Measurements from ENCODE around the gene RBAK.

DNA sequence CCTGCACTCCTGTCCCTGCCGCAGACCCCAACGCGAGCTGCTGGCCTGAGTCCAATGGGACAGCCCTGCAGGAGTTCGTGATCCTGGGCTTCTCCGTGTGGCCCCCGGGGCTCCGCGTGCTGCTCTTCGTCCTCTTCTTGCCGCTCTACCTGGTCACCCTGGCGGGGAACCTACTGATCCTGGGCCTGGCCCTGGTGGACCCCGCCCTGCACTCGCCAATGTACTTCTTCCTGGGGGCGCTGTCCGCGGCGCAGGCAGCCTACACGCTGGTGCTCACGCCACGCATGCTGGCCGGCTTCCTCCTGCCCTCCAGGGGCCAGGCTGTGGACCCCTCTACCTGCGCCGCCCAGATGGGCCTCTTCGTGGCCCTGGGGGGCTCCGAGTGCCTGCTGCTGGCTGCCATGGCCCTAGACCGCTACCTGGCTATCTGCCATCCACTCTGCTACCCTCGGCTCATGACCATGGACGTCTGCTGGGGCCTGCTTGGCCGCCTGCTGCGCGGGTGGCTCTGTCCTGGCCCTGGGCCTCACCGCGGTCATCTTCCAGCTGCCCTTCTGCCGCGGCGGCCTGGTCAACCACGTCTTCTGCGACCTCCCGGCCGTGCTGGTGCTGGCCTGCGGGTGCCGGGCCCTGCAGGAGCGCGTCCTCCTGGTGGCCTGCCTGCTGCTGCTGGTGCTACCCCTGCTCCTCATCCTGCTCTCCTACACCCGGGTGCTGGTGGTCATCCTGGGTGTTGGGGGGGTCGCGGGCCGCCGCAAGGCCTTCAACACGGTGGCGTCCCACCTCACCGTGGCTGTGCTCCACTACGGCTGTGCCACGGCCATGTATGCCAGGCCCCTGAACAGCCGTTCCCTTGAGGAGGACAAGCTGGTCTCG is 71.7 kb downstream of the RBAK start:
- TF ChIP-seq, protein P1, sequence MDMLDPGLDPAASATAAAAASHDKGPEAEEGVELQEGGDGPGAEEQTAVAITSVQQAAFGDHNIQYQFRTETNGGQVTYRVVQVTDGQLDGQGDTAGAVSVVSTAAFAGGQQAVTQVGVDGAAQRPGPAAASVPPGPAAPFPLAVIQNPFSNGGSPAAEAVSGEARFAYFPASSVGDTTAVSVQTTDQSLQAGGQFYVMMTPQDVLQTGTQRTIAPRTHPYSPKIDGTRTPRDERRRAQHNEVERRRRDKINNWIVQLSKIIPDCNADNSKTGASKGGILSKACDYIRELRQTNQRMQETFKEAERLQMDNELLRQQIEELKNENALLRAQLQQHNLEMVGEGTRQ (IDR thresholded peaks at IDR 0.05; ENCODE audit: low read depth, low read length), result no peak
- TF ChIP-seq POLR2A (IDR thresholded peaks at IDR 0.05; ENCODE audit: low read depth, low read length) (no peak), MAFK (IDR thresholded peaks at IDR 0.05; ENCODE audit: low read depth, low read length) (no peak), CTCF (conservative IDR thresholded peaks at IDR 0.05; ENCODE audit: low read depth, low read length) (no peak), BHLHE40 (IDR thresholded peaks at IDR 0.05; ENCODE audit: low read depth, low read length) (no peak), CEBPB (IDR thresholded peaks at IDR 0.05; ENCODE audit: low read depth, low read length) (no peak), FOS (IDR thresholded peaks at IDR 0.05; ENCODE audit: low read depth, low read length) (no peak), MXI1 (IDR thresholded peaks at IDR 0.05; ENCODE audit: borderline replicate concordance, low read depth, low read length) (no peak), SMC3 (IDR thresholded peaks at IDR 0.05; ENCODE audit: low read depth, low read length) (no peak), RFX5 (IDR thresholded peaks at IDR 0.05; ENCODE audit: low read depth, low read length) (no peak), MAZ (IDR thresholded peaks at IDR 0.05; ENCODE audit: borderline replicate concordance, low read depth, low read length) (no peak), RAD21 (IDR thresholded peaks at IDR 0.05; ENCODE audit: low read length) (no peak)
- TF ChIP-seq, protein P2, sequence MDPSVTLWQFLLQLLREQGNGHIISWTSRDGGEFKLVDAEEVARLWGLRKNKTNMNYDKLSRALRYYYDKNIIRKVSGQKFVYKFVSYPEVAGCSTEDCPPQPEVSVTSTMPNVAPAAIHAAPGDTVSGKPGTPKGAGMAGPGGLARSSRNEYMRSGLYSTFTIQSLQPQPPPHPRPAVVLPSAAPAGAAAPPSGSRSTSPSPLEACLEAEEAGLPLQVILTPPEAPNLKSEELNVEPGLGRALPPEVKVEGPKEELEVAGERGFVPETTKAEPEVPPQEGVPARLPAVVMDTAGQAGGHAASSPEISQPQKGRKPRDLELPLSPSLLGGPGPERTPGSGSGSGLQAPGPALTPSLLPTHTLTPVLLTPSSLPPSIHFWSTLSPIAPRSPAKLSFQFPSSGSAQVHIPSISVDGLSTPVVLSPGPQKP (IDR thresholded peaks at IDR 0.05; ENCODE audit: borderline replicate concordance, low read depth, low read length), result no peak

All from IMR-90 (cell line).